ENCODE data around the gene GP9. TPM values are rescaled to one million over a fixed set of nuclear protein-coding genes. Genes with fewer than 3 reads are reported as not detected.
A peak's percentile ranks its signal among the peaks of the same experiment; 100 is the strongest.

The GP9 gene
- not detected in 2 replicates for total RNA-seq (2014; rRNA removed; shearing (Covaris generic))

- DNase-seq (ENCODE audit: low read depth): no peak
These were observed at the start of gene GP9 for GRCh38 chr3:129060276-129061022. Gene GP9, plus strand, starts transcription at chr3:129060779. Its CDS starts 961 bp downstream, at chr3:129061740.

GRCh38 chr3:129013491-129013891, 47.1 kb upstream of the GP9 start:
- DNase-seq (ENCODE audit: low read depth): peak; percentile 50

- no peak for DNase-seq (ENCODE audit: low read depth)
These were observed 46.4 kb upstream of the GP9 start for GRCh38 chr3:129014148-129014547.

GRCh38 chr3:129014793-129015345, 45.7 kb upstream of the GP9 start:
- DNase-seq (ENCODE audit: low read depth): no peak

GRCh38 chr3:129015388-129016105, 45.0 kb upstream of the GP9 start:
- DNase-seq (ENCODE audit: low read depth): no peak

- no peak for DNase-seq (ENCODE audit: low read depth)
These were observed 44.2 kb upstream of the GP9 start for GRCh38 chr3:129016356-129016719.

- no peak for DNase-seq (ENCODE audit: low read depth)
These were observed 43.7 kb upstream of the GP9 start for GRCh38 chr3:129016720-129017483.

- no peak for DNase-seq (ENCODE audit: low read depth)
These were observed 43.1 kb upstream of the GP9 start for GRCh38 chr3:129017484-129017899.

- no peak for DNase-seq (ENCODE audit: low read depth)
These were observed 42.3 kb upstream of the GP9 start for GRCh38 chr3:129018271-129018670.

GRCh38 chr3:129018751-129019150, 41.8 kb upstream of the GP9 start:
- DNase-seq (ENCODE audit: low read depth): no peak

GRCh38 chr3:129019266-129019665, 41.3 kb upstream of the GP9 start:
- no peak for DNase-seq (ENCODE audit: low read depth)

GRCh38 chr3:129020691-129021090, 39.9 kb upstream of the GP9 start:
- no peak for DNase-seq (ENCODE audit: low read depth)

GRCh38 chr3:129021140-129021551, 39.4 kb upstream of the GP9 start:
- peak; percentile 41 for DNase-seq (ENCODE audit: low read depth)

- peak; percentile 53 for DNase-seq (ENCODE audit: low read depth)
These were observed 38.2 kb upstream of the GP9 start for GRCh38 chr3:129022114-129023007.

GRCh38 chr3:129023008-129023358, 37.6 kb upstream of the GP9 start:
- no peak for DNase-seq (ENCODE audit: low read depth)

GRCh38 chr3:129023909-129024308, 36.7 kb upstream of the GP9 start:
- peak; percentile 31 for DNase-seq (ENCODE audit: low read depth)

GRCh38 chr3:129025108-129025507, 35.5 kb upstream of the GP9 start:
- no peak for DNase-seq (ENCODE audit: low read depth)

- peak; percentile 20 for DNase-seq (ENCODE audit: low read depth)
These were observed 34.7 kb upstream of the GP9 start for GRCh38 chr3:129025691-129026435.

- DNase-seq (ENCODE audit: low read depth): peak; percentile 91
These were observed 33.6 kb upstream of the GP9 start for GRCh38 chr3:129026728-129027543.

- no peak for DNase-seq (ENCODE audit: low read depth)
These were observed 33.1 kb upstream of the GP9 start for GRCh38 chr3:129027544-129027880.
